Measurements from ENCODE around the gene SFR1.

Gene SFR1

GRCh38 chr10:104120903-104121484 lies 977 bp upstream of the SFR1 start:
- peak overlapping the region; percentile 89 for H3K27ac ChIP-seq
- no peak for TF ChIP-seq CTCF (conservative IDR thresholded peaks at IDR 0.05)

DNA sequence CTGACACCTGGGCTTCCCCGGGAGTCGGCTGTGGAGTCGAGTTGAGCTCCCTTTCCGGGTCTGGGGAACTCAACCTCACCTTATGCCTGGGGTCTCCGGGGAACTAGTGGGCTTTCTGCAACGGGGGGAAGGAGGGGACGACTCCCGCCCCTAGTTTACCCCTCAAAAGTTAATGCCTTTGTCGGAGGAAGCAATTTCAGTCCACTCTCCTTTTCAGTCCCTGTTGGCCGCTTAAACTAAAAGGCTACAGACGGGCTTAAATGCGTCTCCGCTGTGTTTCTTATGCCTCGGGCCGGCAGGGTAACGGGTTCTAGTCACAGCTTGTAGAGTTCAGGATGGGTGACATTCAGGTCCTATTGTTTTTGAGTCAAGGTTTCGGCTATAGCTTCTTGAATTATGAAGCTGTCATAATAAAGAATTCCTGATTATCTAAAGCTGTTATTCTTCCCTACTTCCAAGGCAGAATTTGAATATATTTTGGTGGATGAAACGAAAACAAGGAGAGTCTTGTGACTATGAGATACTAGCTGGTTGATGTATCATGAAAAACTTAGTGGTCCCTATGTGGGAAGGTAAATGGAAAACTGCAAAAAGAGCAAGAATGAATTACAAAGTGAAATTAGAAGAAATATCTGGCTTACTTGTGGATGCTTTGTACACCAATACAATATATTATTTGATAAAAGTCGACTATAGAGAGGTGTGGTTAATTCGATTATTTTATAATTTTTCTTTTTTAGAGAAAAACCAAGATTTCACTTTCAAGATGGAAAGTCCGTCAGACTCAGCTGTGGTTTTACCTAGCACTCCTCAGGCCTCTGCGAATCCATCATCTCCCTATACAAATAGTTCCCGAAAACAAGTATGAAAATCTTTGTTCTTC lies 495 bp downstream of the SFR1 start:
- TF ChIP-seq CTCF (conservative IDR thresholded peaks at IDR 0.05), result no peak
- peak overlapping the region; percentile 89 for H3K27ac ChIP-seq

- TF ChIP-seq CTCF (conservative IDR thresholded peaks at IDR 0.05), result peak; percentile 67
- no peak overlapping the region for H3K27ac ChIP-seq
These were observed 1.4 kb downstream of the SFR1 start for GRCh38 chr10:104123397-104123796.

DNA sequence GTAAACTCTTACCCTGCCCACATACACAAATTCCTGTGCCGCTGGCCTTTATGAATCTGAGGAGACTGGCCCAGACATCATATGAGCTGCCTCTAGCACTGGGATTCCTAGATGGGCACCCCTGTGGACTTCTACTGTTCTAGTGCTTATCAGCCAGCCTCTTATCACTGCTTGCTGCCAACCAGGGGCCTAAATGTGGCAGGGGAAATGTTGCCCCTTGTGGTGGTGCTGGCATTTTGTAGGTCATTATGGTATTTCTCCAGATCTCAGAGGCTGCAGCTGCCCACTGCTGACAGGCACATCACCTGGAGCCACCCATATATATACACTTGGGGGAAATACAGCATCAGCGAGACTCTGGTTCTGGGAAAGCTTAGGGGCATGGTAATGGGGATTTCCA lies 5.4 kb downstream of the SFR1 start:
- TF ChIP-seq CTCF (conservative IDR thresholded peaks at IDR 0.05), result peak; percentile 46
- no peak overlapping the region for H3K27ac ChIP-seq

DNA sequence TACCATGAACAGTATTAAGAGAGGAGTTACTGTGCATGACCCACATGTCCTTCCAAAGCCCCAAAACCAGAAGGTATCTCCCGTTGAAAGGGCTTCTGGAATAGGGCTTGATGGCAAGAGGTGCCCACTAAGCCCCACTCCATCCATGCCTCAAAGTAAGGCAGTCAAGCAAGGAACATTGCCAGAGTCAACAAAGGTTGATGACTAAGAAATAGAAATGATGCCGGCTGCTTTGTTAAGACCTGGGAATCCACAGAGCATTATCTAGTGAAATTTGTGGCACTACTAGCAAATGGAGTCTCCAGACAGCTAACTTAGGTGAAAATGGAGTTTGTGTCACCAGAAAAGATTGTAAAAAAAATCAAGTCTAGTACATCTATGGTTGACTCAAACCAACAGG lies 6.2 kb downstream of the SFR1 start:
- no peak for TF ChIP-seq CTCF (conservative IDR thresholded peaks at IDR 0.05)
- no peak overlapping the region for H3K27ac ChIP-seq

DNA sequence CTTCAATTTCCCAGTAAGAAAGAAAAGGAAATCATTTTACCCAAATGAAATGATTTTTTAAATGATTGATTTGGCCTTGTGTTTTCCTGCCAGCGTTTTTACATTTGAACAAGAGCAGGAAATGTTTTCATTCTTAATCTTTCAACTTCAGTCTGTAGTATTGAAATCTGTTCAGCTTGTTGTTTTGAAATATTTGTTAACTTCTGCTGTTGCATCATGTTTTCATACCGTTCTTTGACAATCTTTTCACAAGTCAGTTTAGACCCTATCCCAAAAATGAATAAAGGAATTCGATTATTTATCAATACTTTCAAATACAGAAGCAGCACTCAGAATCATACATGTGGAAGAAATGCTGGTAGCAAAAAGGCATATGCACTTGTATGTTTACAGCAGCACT lies 8.1 kb downstream of the SFR1 start:
- no peak for TF ChIP-seq CTCF (conservative IDR thresholded peaks at IDR 0.05)
- H3K27ac ChIP-seq, result no peak overlapping the region

- TF ChIP-seq CTCF (conservative IDR thresholded peaks at IDR 0.05), result no peak
- H3K27ac ChIP-seq, result no peak overlapping the region
These were observed 16.2 kb downstream of the SFR1 start for GRCh38 chr10:104138131-104138530.

All from VCaP (cell line).